Prostate gland (tissue), 2 donors: ENCODE results near the gene CPXM2.

ENCODE experiments used
- CTCF ChIP-seq, 4 experiments: fragments of 200-600 bp in 2 of 4; fragments of 450-650 bp in 2 of 4; sonication (generic) in 2 of 4; IDR thresholded peaks; 1 replicate in 3 of 4; 2 replicates in 1 of 4; pipeline ENCODE4 v1.5.1; 2016 to 2019; ENCODE audit warnings: antibody characterized with exemption in 4 of 4, mild to moderate bottlenecking in 2 of 4, moderate library complexity in 2 of 4
- POLR2AphosphoS5 ChIP-seq: sonication (generic); formaldehyde crosslinking; IDR thresholded peaks from one replicate; pipeline ENCODE4 v1.6.1; 2017; ENCODE audit warnings: antibody characterized with exemption

- no peak for TF ChIP-seq CTCF (IDR thresholded peaks at IDR 0.05)
- no peak for TF ChIP-seq POLR2AphosphoS5
These were observed 12.8 kb downstream of the CPXM2 start for GRCh38 chr10:123878666-123879303.
